ENCODE data around the gene RAB7B.

Gene RAB7B

GRCh38 chr1:205939690-205940330 is 63.4 kb downstream of the RAB7B start:
- Mint-ChIP-seq H3K4me3 (no peak overlapping the region), H3K27ac (no peak overlapping the region), H3K4me1 (no peaks in the 10 kb centered on the region), H3K9me3 (no peaks in the 10 kb centered on the region), H3K36me3 (no peaks in the 10 kb centered on the region)
- no peak for DNase-seq (ENCODE audit: low spot score in 2 of 2)
- ATAC-seq, result no peak

- DNase-seq (ENCODE audit: low spot score in 2 of 2), result no peak
- no peaks in the 10 kb centered on the region for H3K9me3 Mint-ChIP-seq
- no peak overlapping the region for H3K27ac Mint-ChIP-seq
- H3K4me3 Mint-ChIP-seq, result no peak overlapping the region
- no peaks in the 10 kb centered on the region for H3K36me3 Mint-ChIP-seq
- no peaks in the 10 kb centered on the region for H3K4me1 Mint-ChIP-seq
- no peak for ATAC-seq
Measured at GRCh38 chr1:205938682-205939081, 64.5 kb downstream of the RAB7B start.

- Mint-ChIP-seq H3K36me3 (no peaks in the 10 kb centered on the region), H3K4me1 (no peaks in the 10 kb centered on the region), H3K9me3 (no peaks in the 10 kb centered on the region), H3K4me3 (no peak overlapping the region), H3K27ac (no peak overlapping the region)
- ATAC-seq (no peak), DNase-seq (ENCODE audit: low spot score in 2 of 2) (no peak)
Measured at GRCh38 chr1:205936846-205937586, 66.2 kb downstream of the RAB7B start.

- H3K9me3 Mint-ChIP-seq, result no peaks in the 10 kb centered on the region
- peak overlapping the region; percentile 18 for H3K27ac Mint-ChIP-seq
- ATAC-seq (no peak), DNase-seq (ENCODE audit: low spot score in 2 of 2) (no peak)
- no peak overlapping the region for H3K4me3 Mint-ChIP-seq
- H3K36me3 Mint-ChIP-seq, result no peaks in the 10 kb centered on the region
- H3K4me1 Mint-ChIP-seq, result no peaks in the 10 kb centered on the region
Measured at GRCh38 chr1:205936311-205936710, 66.9 kb downstream of the RAB7B start.

GRCh38 chr1:205935869-205936268 is 67.3 kb downstream of the RAB7B start:
- Mint-ChIP-seq H3K36me3 (no peaks in the 10 kb centered on the region), H3K4me3 (no peak overlapping the region), H3K27ac (no peak overlapping the region), H3K9me3 (no peaks in the 10 kb centered on the region), H3K4me1 (no peaks in the 10 kb centered on the region)
- no peak for DNase-seq (ENCODE audit: low spot score in 2 of 2)
- no peak for ATAC-seq

GRCh38 chr1:205934788-205935187 is 68.4 kb downstream of the RAB7B start:
- ATAC-seq, result no peak
- H3K4me3 Mint-ChIP-seq, result no peak overlapping the region
- H3K4me1 Mint-ChIP-seq, result no peaks in the 10 kb centered on the region
- no peaks in the 10 kb centered on the region for H3K9me3 Mint-ChIP-seq
- no peaks in the 10 kb centered on the region for H3K36me3 Mint-ChIP-seq
- no peak for DNase-seq (ENCODE audit: low spot score in 2 of 2)
- H3K27ac Mint-ChIP-seq, result no peak overlapping the region

GRCh38 chr1:205933671-205934618 is 69.2 kb downstream of the RAB7B start:
- no peak overlapping the region for H3K4me3 Mint-ChIP-seq
- no peaks in the 10 kb centered on the region for H3K4me1 Mint-ChIP-seq
- H3K36me3 Mint-ChIP-seq, result no peaks in the 10 kb centered on the region
- no peaks in the 10 kb centered on the region for H3K9me3 Mint-ChIP-seq
- H3K27ac Mint-ChIP-seq, result no peak overlapping the region
- ATAC-seq (no peak), DNase-seq (ENCODE audit: low spot score in 2 of 2) (no peak)

- Mint-ChIP-seq H3K9me3 (no peaks in the 10 kb centered on the region), H3K4me1 (no peaks in the 10 kb centered on the region), H3K36me3 (no peaks in the 10 kb centered on the region), H3K27ac (peak overlapping the region; percentile 13), H3K4me3 (no peak overlapping the region)
- DNase-seq (ENCODE audit: low spot score in 2 of 2) (no peak), ATAC-seq (no peak)
Measured at GRCh38 chr1:205932776-205933175, 70.4 kb downstream of the RAB7B start.

- H3K9me3 Mint-ChIP-seq, result no peaks in the 10 kb centered on the region
- peak overlapping the region; percentile 1 for H3K27ac Mint-ChIP-seq
- peaks cover 5% of the 10 kb centered on the region for H3K36me3 Mint-ChIP-seq
Measured at GRCh38 chr1:205930799-205931281, 72.4 kb downstream of the RAB7B start.

GRCh38 chr1:205930195-205930577 is 73.0 kb downstream of the RAB7B start:
- Mint-ChIP-seq H3K4me1 (no peaks in the 10 kb centered on the region), H3K9me3 (no peaks in the 10 kb centered on the region), H3K4me3 (no peak overlapping the region), H3K36me3 (peaks cover 5% of the 10 kb centered on the region), H3K27ac (peak overlapping the region; percentile 1)
- ATAC-seq (no peak), DNase-seq (ENCODE audit: low spot score in 2 of 2) (no peak)

More at GRCh38 chr1:205930799-205931281, 72.4 kb downstream of the RAB7B start:
- no peaks in the 10 kb centered on the region for H3K4me1 Mint-ChIP-seq
- no peak for DNase-seq (ENCODE audit: low spot score in 2 of 2)
- ATAC-seq, result no peak
- no peak overlapping the region for H3K4me3 Mint-ChIP-seq

- H3K4me3 Mint-ChIP-seq, result no peak overlapping the region
- H3K27ac Mint-ChIP-seq, result no peak overlapping the region
- ATAC-seq (no peak), DNase-seq (ENCODE audit: low spot score in 2 of 2) (no peak)
- peaks cover 5% of the 10 kb centered on the region for H3K36me3 Mint-ChIP-seq
- H3K4me1 Mint-ChIP-seq, result no peaks in the 10 kb centered on the region
- H3K9me3 Mint-ChIP-seq, result no peaks in the 10 kb centered on the region
Measured at GRCh38 chr1:205929496-205930194, 73.5 kb downstream of the RAB7B start.

GRCh38 chr1:205928317-205928716 is 74.9 kb downstream of the RAB7B start:
- no peak overlapping the region for H3K4me3 Mint-ChIP-seq
- H3K9me3 Mint-ChIP-seq, result no peaks in the 10 kb centered on the region
- no peak for DNase-seq (ENCODE audit: low spot score in 2 of 2)
- H3K4me1 Mint-ChIP-seq, result no peaks in the 10 kb centered on the region
- no peak for ATAC-seq
- H3K36me3 Mint-ChIP-seq, result peaks cover 5% of the 10 kb centered on the region
- H3K27ac Mint-ChIP-seq, result no peak overlapping the region

GRCh38 chr1:205927676-205928075 is 75.5 kb downstream of the RAB7B start:
- ATAC-seq, result no peak
- Mint-ChIP-seq H3K27ac (no peak overlapping the region), H3K36me3 (peaks cover 5% of the 10 kb centered on the region), H3K4me1 (no peaks in the 10 kb centered on the region), H3K9me3 (no peaks in the 10 kb centered on the region), H3K4me3 (no peak overlapping the region)
- no peak for DNase-seq (ENCODE audit: low spot score in 2 of 2)

GRCh38 chr1:205927247-205927646 is 75.9 kb downstream of the RAB7B start:
- Mint-ChIP-seq H3K27ac (no peak overlapping the region), H3K4me3 (no peak overlapping the region), H3K4me1 (no peaks in the 10 kb centered on the region), H3K36me3 (peaks cover 5% of the 10 kb centered on the region), H3K9me3 (no peaks in the 10 kb centered on the region)
- no peak for DNase-seq (ENCODE audit: low spot score in 2 of 2)
- ATAC-seq, result no peak
